ENCODE data around the gene FBRSL1.

FBRSL1 gene

GRCh38 chr12:132510746-132511477 lies 21.0 kb downstream of the FBRSL1 start:
- no peak for DNase-seq (ENCODE audit: low spot score)

- DNase-seq (ENCODE audit: low spot score): no peak
Measured at GRCh38 chr12:132511516-132512196, 21.7 kb downstream of the FBRSL1 start.

- DNase-seq (ENCODE audit: low spot score): no peak
Measured at GRCh38 chr12:132512197-132513069, 22.5 kb downstream of the FBRSL1 start.

GRCh38 chr12:132513070-132513398 lies 23.1 kb downstream of the FBRSL1 start:
- no peak for DNase-seq (ENCODE audit: low spot score)

GRCh38 chr12:132513458-132514135 lies 23.6 kb downstream of the FBRSL1 start:
- no peak for DNase-seq (ENCODE audit: low spot score)

GRCh38 chr12:132514216-132514820 lies 24.4 kb downstream of the FBRSL1 start:
- DNase-seq (ENCODE audit: low spot score): no peak

- no peak for DNase-seq (ENCODE audit: low spot score)
Measured at GRCh38 chr12:132514838-132515237, 24.9 kb downstream of the FBRSL1 start.

- no peak for DNase-seq (ENCODE audit: low spot score)
Measured at GRCh38 chr12:132516095-132517012, 26.4 kb downstream of the FBRSL1 start.

GRCh38 chr12:132517013-132517739 lies 27.2 kb downstream of the FBRSL1 start:
- DNase-seq (ENCODE audit: low spot score): no peak

- no peak for DNase-seq (ENCODE audit: low spot score)
Measured at GRCh38 chr12:132517740-132518100, 27.8 kb downstream of the FBRSL1 start.

- DNase-seq (ENCODE audit: low spot score): no peak
Measured at GRCh38 chr12:132518354-132518992, 28.5 kb downstream of the FBRSL1 start.

GRCh38 chr12:132520421-132521199 lies 30.7 kb downstream of the FBRSL1 start:
- DNase-seq (ENCODE audit: low spot score): no peak

- DNase-seq (ENCODE audit: low spot score): no peak
Measured at GRCh38 chr12:132521200-132521580, 31.2 kb downstream of the FBRSL1 start.

- DNase-seq (ENCODE audit: low spot score): no peak
Measured at GRCh38 chr12:132521712-132522292, 31.9 kb downstream of the FBRSL1 start.

GRCh38 chr12:132522592-132523380 lies 32.8 kb downstream of the FBRSL1 start:
- no peak for DNase-seq (ENCODE audit: low spot score)

GRCh38 chr12:132523576-132524331 lies 33.8 kb downstream of the FBRSL1 start:
- peak; percentile 80 for DNase-seq (ENCODE audit: low spot score)

GRCh38 chr12:132524405-132524804 lies 34.5 kb downstream of the FBRSL1 start:
- DNase-seq (ENCODE audit: low spot score): no peak
